Measurements from ENCODE around the gene HFE.
"Not testable (repeated sequence)": the region's sequence is repeated elsewhere in the genome, so short reads cannot be mapped to it uniquely, and the experiment has no call there.

Gene HFE

DNA sequence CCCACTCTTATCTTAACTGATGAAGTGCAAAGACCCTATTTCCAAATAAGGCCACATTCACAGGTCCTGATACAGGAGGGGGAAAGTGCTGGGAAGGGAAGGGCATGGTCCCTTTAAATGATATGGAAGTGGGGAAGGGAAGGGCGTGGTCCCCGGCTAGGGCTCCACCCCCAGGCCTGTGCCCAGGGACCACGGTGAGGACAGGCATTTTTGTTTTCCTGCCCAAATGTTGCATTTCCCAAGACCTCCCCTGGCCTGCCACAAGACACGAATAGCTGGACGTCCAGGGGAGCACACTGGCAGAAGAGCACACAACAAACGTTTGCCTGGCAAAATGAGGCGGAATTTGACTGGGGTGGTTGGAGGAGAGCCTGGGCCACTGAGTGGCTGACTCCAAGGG, 16.1 kb upstream of the HFE start:
- no peak for DNase-seq (ENCODE audit: low read depth in 1 of 2, low spot score in 1 of 2)
- in situ Hi-C loops (cut with HindIII; ENCODE audit: low pct_unique_long_range_greater_than_20kb, low sequenced_read_pairs), result no loop called here
- TF ChIP-seq JUND (IDR thresholded peaks at IDR 0.05; ENCODE audit: low read depth), result no peak

DNA sequence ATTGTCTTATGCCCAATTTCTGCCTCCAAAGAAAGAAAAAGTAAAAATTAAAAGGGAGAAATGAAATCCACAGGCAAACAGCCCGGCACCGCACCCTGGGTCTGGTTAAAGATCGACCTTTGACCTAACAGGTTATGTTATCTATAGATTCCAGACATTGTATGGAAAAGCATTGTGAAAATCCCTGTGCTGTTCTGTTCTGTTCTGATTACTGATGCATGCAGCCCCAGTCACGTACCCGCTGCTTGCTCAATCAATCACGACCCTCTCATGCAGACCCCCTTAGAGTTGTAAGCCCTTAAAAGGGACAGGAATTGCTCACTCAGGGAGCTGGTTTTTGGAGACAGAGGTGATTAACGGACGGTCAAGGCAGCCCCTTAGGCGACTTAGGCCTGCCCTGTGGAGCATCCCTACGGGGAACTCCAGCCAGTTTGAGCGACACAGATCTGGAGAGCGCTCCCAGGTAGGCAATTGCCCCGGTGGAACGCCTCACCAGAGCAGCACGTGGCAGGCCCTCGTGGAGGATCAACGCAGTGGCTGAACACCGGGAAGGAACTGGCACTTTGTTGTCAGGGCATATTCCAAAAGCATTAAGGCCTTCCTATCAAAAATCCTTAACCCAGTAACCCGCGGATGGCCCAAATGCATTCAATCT, 12.0 kb upstream of the HFE start:
- no peak for TF ChIP-seq JUND (IDR thresholded peaks at IDR 0.05; ENCODE audit: low read depth)
- in situ Hi-C loops (cut with HindIII; ENCODE audit: low pct_unique_long_range_greater_than_20kb, low sequenced_read_pairs), result no loop called here
- DNase-seq (ENCODE audit: low read depth in 1 of 2, low spot score in 1 of 2), result no peak

DNA sequence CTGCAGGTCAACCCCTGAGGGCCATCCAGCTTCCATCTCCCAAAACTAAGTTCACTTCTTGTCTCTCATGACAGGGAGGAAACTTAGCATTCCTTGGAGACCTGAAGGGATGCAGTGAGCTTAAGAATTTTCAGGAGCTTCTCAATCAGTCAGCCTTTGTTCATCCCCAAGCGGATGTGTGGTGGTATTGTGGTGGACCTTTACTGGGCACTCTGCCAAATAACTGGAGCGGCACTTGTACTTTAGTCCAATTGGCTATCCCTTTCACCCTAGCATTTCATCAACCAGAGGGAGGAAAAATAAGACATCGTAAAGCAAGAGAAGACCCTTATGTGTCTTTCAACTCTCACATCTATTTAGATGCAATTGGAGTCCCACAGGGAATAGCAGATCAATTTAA, 9.2 kb upstream of the HFE start:
- in situ Hi-C loops (cut with HindIII; ENCODE audit: low pct_unique_long_range_greater_than_20kb, low sequenced_read_pairs); DNase-seq (ENCODE audit: low read depth in 1 of 2, low spot score in 1 of 2): not testable (repeated sequence)

DNA sequence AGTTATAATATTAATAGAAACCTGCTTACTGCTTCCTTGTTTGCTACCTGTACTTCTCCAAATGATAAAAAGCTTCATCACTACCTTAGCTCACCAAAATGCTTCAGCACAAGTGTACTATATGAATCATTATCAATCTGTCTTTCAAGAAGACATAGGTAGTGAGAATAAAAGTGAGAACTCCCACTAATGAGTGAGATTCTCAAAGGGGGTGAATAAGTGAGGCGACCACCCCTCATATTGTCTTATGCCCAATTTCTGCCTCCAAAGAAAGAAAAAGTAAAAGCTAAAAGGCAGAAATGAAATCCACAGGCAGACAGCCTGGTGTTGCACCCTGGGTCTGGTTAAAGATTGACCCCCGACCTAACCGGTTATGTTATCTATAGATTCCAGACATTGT, 6.1 kb upstream of the HFE start:
- DNase-seq (ENCODE audit: low read depth in 1 of 2, low spot score in 1 of 2); in situ Hi-C loops (cut with HindIII; ENCODE audit: low pct_unique_long_range_greater_than_20kb, low sequenced_read_pairs): not testable (repeated sequence)

DNA sequence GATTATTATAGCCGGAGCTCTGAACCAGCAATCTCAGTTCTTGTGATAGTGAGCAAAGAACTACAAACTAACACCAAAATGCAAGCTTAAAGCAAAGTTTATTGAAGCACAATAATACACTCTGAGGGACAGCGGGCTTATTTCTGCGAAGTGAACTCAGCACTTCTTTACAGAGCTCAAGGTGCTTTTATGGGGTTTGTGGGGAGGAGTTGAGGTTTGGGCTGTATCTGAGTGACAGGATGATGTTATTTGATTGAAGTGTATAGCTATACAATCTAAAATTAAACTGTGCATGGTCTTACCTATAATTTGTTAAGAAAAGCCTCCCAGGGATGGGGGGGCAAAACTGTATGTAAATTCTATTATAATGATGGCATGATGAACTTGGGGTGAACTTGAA, 1.0 kb upstream of the HFE start:
- TF ChIP-seq JUND (IDR thresholded peaks at IDR 0.05; ENCODE audit: low read depth), result no peak
- no peak for DNase-seq (ENCODE audit: low read depth in 1 of 2, low spot score in 1 of 2)
- in situ Hi-C loops (cut with HindIII; ENCODE audit: low pct_unique_long_range_greater_than_20kb, low sequenced_read_pairs), result no loop called here

DNA sequence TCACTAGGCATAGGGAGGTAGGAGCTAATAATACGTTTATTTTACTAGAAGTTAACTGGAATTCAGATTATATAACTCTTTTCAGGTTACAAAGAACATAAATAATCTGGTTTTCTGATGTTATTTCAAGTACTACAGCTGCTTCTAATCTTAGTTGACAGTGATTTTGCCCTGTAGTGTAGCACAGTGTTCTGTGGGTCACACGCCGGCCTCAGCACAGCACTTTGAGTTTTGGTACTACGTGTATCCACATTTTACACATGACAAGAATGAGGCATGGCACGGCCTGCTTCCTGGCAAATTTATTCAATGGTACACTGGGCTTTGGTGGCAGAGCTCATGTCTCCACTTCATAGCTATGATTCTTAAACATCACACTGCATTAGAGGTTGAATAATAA, 1.1 kb downstream of the HFE start:
- in situ Hi-C loops (cut with HindIII; ENCODE audit: low pct_unique_long_range_greater_than_20kb, low sequenced_read_pairs), result no loop called here
- no peak for DNase-seq (ENCODE audit: low read depth in 1 of 2, low spot score in 1 of 2)
- TF ChIP-seq JUND (IDR thresholded peaks at IDR 0.05; ENCODE audit: low read depth), result no peak

DNA sequence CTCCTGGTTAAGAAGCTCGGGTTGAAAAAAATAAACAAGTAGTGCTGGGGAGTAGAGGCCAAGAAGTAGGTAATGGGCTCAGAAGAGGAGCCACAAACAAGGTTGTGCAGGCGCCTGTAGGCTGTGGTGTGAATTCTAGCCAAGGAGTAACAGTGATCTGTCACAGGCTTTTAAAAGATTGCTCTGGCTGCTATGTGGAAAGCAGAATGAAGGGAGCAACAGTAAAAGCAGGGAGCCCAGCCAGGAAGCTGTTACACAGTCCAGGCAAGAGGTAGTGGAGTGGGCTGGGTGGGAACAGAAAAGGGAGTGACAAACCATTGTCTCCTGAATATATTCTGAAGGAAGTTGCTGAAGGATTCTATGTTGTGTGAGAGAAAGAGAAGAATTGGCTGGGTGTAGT, 2.0 kb downstream of the HFE start:
- in situ Hi-C loops (cut with HindIII; ENCODE audit: low pct_unique_long_range_greater_than_20kb, low sequenced_read_pairs), result no loop called here
- DNase-seq (ENCODE audit: low read depth in 1 of 2, low spot score in 1 of 2), result no peak
- no peak for TF ChIP-seq JUND (IDR thresholded peaks at IDR 0.05; ENCODE audit: low read depth)

DNA sequence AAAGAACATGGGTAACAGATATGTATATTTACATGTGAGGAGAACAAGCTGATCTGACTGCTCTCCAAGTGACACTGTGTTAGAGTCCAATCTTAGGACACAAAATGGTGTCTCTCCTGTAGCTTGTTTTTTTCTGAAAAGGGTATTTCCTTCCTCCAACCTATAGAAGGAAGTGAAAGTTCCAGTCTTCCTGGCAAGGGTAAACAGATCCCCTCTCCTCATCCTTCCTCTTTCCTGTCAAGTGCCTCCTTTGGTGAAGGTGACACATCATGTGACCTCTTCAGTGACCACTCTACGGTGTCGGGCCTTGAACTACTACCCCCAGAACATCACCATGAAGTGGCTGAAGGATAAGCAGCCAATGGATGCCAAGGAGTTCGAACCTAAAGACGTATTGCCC, 5.2 kb downstream of the HFE start:
- DNase-seq (ENCODE audit: low read depth in 1 of 2, low spot score in 1 of 2), result no peak
- TF ChIP-seq JUND (IDR thresholded peaks at IDR 0.05; ENCODE audit: low read depth), result no peak
- in situ Hi-C loops (cut with HindIII; ENCODE audit: low pct_unique_long_range_greater_than_20kb, low sequenced_read_pairs), result no loop called here

DNA sequence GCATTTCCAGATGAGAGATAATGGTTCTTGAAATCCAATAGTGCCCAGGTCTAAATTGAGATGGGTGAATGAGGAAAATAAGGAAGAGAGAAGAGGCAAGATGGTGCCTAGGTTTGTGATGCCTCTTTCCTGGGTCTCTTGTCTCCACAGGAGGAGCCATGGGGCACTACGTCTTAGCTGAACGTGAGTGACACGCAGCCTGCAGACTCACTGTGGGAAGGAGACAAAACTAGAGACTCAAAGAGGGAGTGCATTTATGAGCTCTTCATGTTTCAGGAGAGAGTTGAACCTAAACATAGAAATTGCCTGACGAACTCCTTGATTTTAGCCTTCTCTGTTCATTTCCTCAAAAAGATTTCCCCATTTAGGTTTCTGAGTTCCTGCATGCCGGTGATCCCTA, 6.8 kb downstream of the HFE start:
- DNase-seq (ENCODE audit: low read depth in 1 of 2, low spot score in 1 of 2), result no peak
- TF ChIP-seq JUND (IDR thresholded peaks at IDR 0.05; ENCODE audit: low read depth), result no peak
- in situ Hi-C loops (cut with HindIII; ENCODE audit: low pct_unique_long_range_greater_than_20kb, low sequenced_read_pairs), result no loop called here

DNA sequence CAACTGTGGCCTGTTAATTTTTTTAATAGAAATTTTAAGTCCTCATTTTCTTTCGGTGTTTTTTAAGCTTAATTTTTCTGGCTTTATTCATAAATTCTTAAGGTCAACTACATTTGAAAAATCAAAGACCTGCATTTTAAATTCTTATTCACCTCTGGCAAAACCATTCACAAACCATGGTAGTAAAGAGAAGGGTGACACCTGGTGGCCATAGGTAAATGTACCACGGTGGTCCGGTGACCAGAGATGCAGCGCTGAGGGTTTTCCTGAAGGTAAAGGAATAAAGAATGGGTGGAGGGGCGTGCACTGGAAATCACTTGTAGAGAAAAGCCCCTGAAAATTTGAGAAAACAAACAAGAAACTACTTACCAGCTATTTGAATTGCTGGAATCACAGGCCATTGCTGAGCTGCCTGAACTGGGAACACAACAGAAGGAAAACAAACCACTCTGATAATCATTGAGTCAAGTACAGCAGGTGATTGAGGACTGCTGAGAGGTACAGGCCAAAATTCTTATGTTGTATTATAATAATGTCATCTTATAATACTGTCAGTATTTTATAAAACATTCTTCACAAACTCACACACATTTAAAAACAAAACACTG, 10.1 kb downstream of the HFE start:
- no peak for TF ChIP-seq JUND (IDR thresholded peaks at IDR 0.05; ENCODE audit: low read depth)
- in situ Hi-C loops (cut with HindIII; ENCODE audit: low pct_unique_long_range_greater_than_20kb, low sequenced_read_pairs), result no loop called here
- peak in 1 of 2 experiments; percentile 78 for DNase-seq (ENCODE audit: low read depth in 1 of 2, low spot score in 1 of 2)

DNA sequence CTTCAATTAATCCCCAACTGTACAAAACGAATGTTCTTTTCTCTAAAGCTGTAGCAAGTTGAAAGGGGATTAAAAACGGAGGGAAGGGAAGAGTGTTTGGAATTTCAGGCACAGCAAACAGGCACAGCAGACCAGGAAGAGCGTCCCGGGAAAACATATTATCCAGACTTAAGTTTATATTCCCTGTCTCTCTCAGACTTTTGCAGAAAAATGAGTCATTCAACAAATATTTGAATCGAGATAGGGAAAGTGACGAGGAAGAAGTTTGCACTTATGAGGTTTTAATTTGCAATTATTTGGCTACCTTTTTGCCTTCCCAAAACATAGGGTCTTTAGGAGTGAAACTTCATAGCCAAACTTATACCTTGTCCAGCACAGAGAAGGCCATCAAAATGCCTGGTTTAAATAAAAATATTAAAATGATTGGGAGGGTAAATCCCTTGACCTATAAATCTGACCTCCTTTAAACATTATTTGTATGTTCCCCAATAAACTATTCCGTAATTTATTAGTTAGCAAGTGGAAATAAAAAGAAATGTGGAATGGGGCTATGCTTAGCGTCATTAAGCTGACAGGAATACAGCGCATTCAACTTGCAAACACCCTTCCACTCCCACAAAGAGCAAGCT, 16.0 kb downstream of the HFE start:
- in situ Hi-C loops (cut with HindIII; ENCODE audit: low pct_unique_long_range_greater_than_20kb, low sequenced_read_pairs), result no loop called here
- DNase-seq (ENCODE audit: low read depth in 1 of 2, low spot score in 1 of 2), result no peak
- TF ChIP-seq JUND (IDR thresholded peaks at IDR 0.05; ENCODE audit: low read depth), result no peak

DNA sequence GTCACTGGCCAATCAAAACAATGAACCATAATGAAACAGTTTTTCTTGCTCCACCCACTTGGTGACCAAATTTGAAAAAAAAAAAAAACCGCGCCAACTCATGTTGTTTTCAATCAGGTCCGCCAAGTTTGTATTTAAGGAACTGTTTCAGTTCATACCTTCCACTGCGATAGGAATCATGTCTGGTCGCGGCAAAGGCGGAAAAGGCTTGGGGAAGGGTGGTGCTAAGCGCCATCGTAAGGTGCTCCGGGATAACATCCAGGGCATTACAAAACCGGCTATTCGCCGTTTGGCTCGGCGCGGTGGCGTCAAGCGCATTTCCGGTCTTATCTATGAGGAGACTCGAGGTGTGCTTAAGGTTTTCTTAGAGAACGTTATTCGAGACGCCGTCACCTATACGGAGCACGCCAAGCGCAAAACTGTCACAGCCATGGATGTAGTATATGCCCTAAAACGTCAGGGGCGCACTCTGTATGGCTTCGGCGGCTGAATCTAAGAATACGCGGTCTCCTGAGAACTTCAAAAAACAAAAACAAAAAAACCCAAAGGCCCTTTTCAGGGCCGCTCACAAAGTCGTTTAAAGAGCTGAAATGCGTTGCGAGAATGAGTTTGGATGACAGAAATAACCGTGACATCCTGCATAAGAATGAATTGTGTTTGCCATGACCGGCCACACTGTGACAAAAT, 16.7 kb downstream of the HFE start:
- in situ Hi-C loops (cut with HindIII; ENCODE audit: low pct_unique_long_range_greater_than_20kb, low sequenced_read_pairs), result no loop called here
- TF ChIP-seq JUND (IDR thresholded peaks at IDR 0.05; ENCODE audit: low read depth), result peak; percentile 48; the same call in 1 of the 2 replicates
- peak; percentile 41 to 97 for DNase-seq (ENCODE audit: low read depth in 1 of 2, low spot score in 1 of 2)

DNA sequence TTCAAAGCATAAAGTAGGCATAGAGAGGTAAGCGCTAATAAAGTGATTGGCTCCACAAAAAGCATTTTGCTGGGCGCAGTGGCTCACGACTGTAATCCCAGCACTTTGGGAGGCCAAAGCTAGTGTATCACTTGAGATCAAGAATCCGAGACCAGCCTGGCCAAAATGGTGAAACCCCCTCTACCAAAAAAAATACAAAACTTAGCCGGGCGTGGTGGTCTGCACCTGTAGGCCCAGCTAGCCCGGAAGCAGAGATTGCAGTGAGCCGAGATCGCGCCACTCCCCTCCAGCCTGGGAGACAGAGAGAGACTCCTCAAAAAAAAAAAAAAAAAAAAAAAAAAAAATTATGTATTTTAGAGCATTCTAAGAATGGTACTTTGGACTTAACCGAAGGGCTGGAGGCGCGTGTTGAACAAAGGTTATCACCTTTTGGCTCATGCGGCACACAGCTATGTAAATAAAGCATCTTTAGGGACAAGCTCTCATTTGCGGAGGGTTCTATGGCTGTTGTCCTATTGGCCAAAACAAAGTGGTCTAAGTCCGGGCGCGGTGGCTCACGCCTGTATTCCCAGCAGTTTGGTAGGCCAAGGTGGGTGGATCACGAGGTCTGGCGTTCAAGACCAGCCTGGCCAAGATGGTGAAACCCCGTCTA, 17.4 kb downstream of the HFE start:
- DNase-seq (ENCODE audit: low read depth in 1 of 2, low spot score in 1 of 2), result no peak
- TF ChIP-seq JUND (IDR thresholded peaks at IDR 0.05; ENCODE audit: low read depth), result no peak
- in situ Hi-C loops (cut with HindIII; ENCODE audit: low pct_unique_long_range_greater_than_20kb, low sequenced_read_pairs), result no loop called here
